HFFc6 (cell line): ENCODE data around the gene KCTD10. TPM values are rescaled to one million over a fixed set of nuclear protein-coding genes. Genes with fewer than 3 reads are reported as not detected.

Experiments
- DNase-seq: peaks from one replicate; pipeline ENCODE4 v3.0.0-alpha.2; 2018
- H3K27ac Mint-ChIP-seq: 2 replicates; pipeline ENCODE4 v1.8.0; 2020; ENCODE audit warnings: mild to moderate bottlenecking, mixed read lengths
- H3K27me3 Mint-ChIP-seq: 2 replicates; pipeline ENCODE4 v1.8.0; 2021; ENCODE audit warnings: mild to moderate bottlenecking, moderate library complexity, mixed read lengths; ENCODE audit not compliant: insufficient read depth
- H3K36me3 Mint-ChIP-seq: 2 replicates; pipeline ENCODE4 v1.8.0; 2021; ENCODE audit warnings: low read depth, mixed read lengths
- H3K4me1 Mint-ChIP-seq: 2 replicates; pipeline ENCODE4 v1.8.0; 2020; ENCODE audit warnings: low read depth, mixed read lengths
- H3K4me3 Mint-ChIP-seq: 2 replicates; pipeline ENCODE4 v1.8.0; 2020; ENCODE audit warnings: mild to moderate bottlenecking, moderate library complexity, mixed read lengths
- H3K9me3 Mint-ChIP-seq: 2 replicates; pipeline ENCODE4 v1.8.0; 2020; ENCODE audit warnings: mild to moderate bottlenecking, mixed read lengths
- total RNA-seq, 6 experiments: library from RNA; stranded (reverse); fragmentation: NEBNext Ultra II Directional; extraction: Animal tissue kit (Norgen Biotek cat#: 25700); gene quantifications; 2 replicates in 1 of 6; 3 replicates in 5 of 6; pipeline ENCODE4 v1.2.3, GENCODE V29; 2021
- TF ChIP-seq, protein P1 (sequence below): fragments of 200-600 bp; sonication (generic); IDR thresholded peaks from 2 replicates; pipeline ENCODE4 v1.5.0; 2021; ENCODE audit warnings: antibody characterized with exemption, mild to moderate bottlenecking

KCTD10 gene
- total RNA-seq, 6 experiments from 2014 or later = 127 to 145 (median 134) TPM

DNA sequence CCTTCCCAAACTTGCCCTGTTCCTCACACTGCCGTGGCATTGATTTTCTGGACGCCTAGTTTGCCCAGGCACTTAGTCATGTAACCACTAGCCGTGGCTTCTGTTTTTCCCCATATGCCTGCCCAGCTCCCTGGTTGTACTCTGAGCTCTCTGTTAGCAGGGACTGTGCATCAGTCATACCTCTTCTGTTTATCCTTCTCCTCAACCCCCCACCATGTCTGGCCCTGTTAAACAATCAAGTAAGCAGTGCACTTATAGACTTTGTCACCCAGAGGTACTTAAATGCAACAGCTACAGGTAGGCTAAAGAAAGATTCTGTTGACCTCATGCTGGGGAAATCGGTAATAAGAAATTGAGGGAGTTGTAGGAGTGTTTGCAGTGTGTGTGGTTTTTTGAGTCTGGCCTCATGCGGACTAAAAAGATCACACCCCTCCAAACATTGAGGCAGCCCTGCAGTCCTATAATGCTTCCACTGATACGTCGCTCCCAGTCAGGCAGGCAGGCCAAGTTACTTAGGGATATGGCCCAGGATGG, 17.3 kb upstream of the KCTD10 start:
- no peaks in the 10 kb centered on the region for H3K9me3 Mint-ChIP-seq
- TF ChIP-seq, protein P1, sequence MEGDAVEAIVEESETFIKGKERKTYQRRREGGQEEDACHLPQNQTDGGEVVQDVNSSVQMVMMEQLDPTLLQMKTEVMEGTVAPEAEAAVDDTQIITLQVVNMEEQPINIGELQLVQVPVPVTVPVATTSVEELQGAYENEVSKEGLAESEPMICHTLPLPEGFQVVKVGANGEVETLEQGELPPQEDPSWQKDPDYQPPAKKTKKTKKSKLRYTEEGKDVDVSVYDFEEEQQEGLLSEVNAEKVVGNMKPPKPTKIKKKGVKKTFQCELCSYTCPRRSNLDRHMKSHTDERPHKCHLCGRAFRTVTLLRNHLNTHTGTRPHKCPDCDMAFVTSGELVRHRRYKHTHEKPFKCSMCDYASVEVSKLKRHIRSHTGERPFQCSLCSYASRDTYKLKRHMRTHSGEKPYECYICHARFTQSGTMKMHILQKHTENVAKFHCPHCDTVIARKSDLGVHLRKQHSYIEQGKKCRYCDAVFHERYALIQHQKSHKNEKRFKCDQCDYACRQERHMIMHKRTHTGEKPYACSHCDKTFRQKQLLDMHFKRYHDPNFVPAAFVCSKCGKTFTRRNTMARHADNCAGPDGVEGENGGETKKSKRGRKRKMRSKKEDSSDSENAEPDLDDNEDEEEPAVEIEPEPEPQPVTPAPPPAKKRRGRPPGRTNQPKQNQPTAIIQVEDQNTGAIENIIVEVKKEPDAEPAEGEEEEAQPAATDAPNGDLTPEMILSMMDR = no peak
- no peak overlapping the region for H3K4me3 Mint-ChIP-seq
- no peak overlapping the region for H3K27ac Mint-ChIP-seq
- no peak for DNase-seq
- H3K4me1 Mint-ChIP-seq = peaks cover 7% of the 10 kb centered on the region
- no peaks in the 10 kb centered on the region for H3K27me3 Mint-ChIP-seq
- peaks cover 29% of the 10 kb centered on the region for H3K36me3 Mint-ChIP-seq

DNA sequence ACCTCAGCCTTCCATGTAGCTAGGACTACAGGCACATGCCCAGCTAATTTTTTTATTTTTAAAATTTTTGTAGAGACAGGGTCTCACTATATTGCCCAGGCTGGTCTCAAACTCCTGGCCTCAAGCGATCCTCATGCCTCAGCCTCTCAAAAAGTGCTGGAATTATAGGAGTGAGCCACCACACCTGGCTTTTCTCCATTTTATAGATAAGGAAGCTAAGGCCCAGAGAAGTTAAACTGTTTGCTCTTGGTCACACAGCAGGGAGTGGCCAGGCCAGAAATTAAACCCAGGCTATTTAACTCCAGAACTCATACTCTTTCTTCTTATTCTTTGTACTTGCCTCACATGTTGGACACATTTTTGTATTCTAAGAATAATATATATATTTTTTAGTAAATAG, 16.8 kb upstream of the KCTD10 start:
- peaks cover 7% of the 10 kb centered on the region for H3K4me1 Mint-ChIP-seq

DNA sequence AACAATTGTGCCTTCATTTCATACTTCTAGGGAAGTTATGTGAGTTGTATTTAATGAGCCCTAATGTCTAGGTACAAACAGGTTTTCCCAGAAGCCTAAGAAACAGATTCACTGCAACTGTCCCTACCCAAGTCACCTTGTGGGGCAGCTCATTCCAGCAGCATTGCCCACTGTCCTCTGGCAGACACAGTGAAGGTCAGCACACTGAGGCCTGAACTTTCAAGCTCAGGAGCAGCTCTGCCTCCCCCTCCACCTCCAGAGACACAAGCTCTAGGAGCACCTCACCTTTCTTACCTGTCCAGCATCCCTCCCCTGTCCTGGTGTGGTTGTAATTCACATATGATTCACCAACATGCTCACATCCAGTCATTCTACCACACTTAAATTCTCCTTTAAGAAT, 16.0 kb upstream of the KCTD10 start:
- Mint-ChIP-seq H3K27ac (no peak overlapping the region), H3K9me3 (no peaks in the 10 kb centered on the region), H3K36me3 (peaks cover 17% of the 10 kb centered on the region), H3K4me1 (peaks cover 7% of the 10 kb centered on the region), H3K4me3 (no peak overlapping the region), H3K27me3 (no peaks in the 10 kb centered on the region)
- TF ChIP-seq, protein P1 = no peak
- DNase-seq = no peak

More for the DNA sequence above, 16.8 kb upstream of the KCTD10 start:
- H3K4me3 Mint-ChIP-seq = no peak overlapping the region
- H3K27me3 Mint-ChIP-seq = no peaks in the 10 kb centered on the region
- no peak for DNase-seq
- no peaks in the 10 kb centered on the region for H3K9me3 Mint-ChIP-seq
- TF ChIP-seq, protein P1 = no peak
- peaks cover 26% of the 10 kb centered on the region for H3K36me3 Mint-ChIP-seq
- H3K27ac Mint-ChIP-seq = no peak overlapping the region

DNA sequence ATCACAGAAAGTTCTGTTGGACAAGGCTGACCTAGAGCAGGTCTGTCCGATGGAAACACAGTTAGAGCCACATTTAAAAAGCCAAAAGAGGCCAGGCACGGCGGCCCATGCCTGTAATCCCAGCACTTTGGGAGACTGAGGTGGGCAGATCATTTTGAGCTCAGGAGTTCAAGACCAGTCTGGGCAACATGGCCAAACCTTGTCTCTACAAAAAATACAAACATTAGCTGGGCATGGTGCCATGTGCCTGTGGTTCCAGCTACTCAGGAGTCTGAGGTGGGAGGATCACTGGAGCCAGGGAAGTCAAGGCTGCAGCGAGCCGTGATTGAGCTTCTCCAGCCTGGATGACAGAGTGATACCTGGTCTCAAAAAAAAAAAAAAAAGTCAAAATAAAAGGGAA, 15.3 kb upstream of the KCTD10 start:
- no peak for DNase-seq
- H3K27me3 Mint-ChIP-seq = no peaks in the 10 kb centered on the region
- H3K36me3 Mint-ChIP-seq = peaks cover 14% of the 10 kb centered on the region
- TF ChIP-seq, protein P1 = no peak
- H3K4me1 Mint-ChIP-seq = peaks cover 1% of the 10 kb centered on the region
- no peaks in the 10 kb centered on the region for H3K9me3 Mint-ChIP-seq
- no peak overlapping the region for H3K27ac Mint-ChIP-seq
- no peak overlapping the region for H3K4me3 Mint-ChIP-seq

DNA sequence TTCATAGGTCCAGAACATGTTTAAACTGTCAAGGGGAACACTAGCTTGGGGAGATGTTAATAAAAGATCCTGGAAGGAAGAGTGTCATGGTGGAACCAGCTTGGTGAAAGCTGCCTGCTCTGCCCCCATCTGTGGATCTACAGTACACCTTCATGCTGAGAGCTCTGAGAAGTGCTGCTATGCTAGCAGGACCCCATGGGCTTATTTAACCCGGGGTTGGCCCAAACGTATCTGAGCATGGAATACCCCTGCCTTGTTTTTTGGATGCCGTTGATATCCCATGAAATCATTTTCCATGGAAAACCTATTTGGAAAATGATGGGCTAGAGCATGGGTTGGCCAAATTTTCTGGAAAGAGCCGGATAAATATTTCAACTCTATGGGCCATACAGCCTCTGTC, 14.6 kb upstream of the KCTD10 start:
- H3K27me3 Mint-ChIP-seq = no peaks in the 10 kb centered on the region
- no peak for DNase-seq
- no peaks in the 10 kb centered on the region for H3K4me1 Mint-ChIP-seq
- TF ChIP-seq, protein P1 = no peak
- H3K27ac Mint-ChIP-seq = no peak overlapping the region
- H3K4me3 Mint-ChIP-seq = no peak overlapping the region
- H3K36me3 Mint-ChIP-seq = peaks cover 14% of the 10 kb centered on the region
- H3K9me3 Mint-ChIP-seq = no peaks in the 10 kb centered on the region
